ENCODE data around the gene FOXL3. TPM values are rescaled to one million over a fixed set of nuclear protein-coding genes. Genes with fewer than 3 reads are reported as not detected.

The FOXL3 gene
- total and polyA plus RNA-seq, 12 donors: not detected

- TF ChIP-seq, protein P1, sequence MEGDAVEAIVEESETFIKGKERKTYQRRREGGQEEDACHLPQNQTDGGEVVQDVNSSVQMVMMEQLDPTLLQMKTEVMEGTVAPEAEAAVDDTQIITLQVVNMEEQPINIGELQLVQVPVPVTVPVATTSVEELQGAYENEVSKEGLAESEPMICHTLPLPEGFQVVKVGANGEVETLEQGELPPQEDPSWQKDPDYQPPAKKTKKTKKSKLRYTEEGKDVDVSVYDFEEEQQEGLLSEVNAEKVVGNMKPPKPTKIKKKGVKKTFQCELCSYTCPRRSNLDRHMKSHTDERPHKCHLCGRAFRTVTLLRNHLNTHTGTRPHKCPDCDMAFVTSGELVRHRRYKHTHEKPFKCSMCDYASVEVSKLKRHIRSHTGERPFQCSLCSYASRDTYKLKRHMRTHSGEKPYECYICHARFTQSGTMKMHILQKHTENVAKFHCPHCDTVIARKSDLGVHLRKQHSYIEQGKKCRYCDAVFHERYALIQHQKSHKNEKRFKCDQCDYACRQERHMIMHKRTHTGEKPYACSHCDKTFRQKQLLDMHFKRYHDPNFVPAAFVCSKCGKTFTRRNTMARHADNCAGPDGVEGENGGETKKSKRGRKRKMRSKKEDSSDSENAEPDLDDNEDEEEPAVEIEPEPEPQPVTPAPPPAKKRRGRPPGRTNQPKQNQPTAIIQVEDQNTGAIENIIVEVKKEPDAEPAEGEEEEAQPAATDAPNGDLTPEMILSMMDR (IDR thresholded peaks at IDR 0.05): peak in 7 of 9 donors; percentile 28 to 55 (median 38)
- ATAC-seq (peak in 5 of 8 donors; percentile 13 to 58 (median 35)), DNase-seq (no peak)
- no peaks in the 10 kb centered on the region for H3K4me1 ChIP-seq
- H3K36me3 ChIP-seq: no peaks in the 10 kb centered on the region
- H3K27me3 ChIP-seq: no peaks in the 10 kb centered on the region
- H3K9me3 ChIP-seq: peaks cover 0 to 16% (median 0%) of the 10 kb centered on the region in 11 donors
- intact Hi-C loops (cut with DNase I): no loop called here
- H3K27ac ChIP-seq: no peak overlapping the region
- H3K4me3 ChIP-seq: no peak overlapping the region
- WGBS, 2 donors: 79 to 84% methylated on average over 45 of the region's 45 CpGs
These were observed 22.8 kb upstream of the FOXL3 start for GRCh38 chr7:266851-267840.

- no peaks in the 10 kb centered on the region for H3K4me1 ChIP-seq
- no peak overlapping the region for H3K4me3 ChIP-seq
- no peak overlapping the region for H3K27ac ChIP-seq
- H3K36me3 ChIP-seq: no peaks in the 10 kb centered on the region
- intact Hi-C loops (cut with DNase I): no loop called here
- TF ChIP-seq, protein P1 (IDR thresholded peaks at IDR 0.05): no peak
- ATAC-seq: no peak
- peaks cover 0 to 20% (median 11%) of the 10 kb centered on the region in 11 donors for H3K9me3 ChIP-seq
- no peak for DNase-seq
- 82 to 86% methylated on average over 12 of the region's 12 CpGs for WGBS, 2 donors
- H3K27me3 ChIP-seq: no peaks in the 10 kb centered on the region
These were observed 21.0 kb upstream of the FOXL3 start for GRCh38 chr7:268991-269390.

- H3K27ac ChIP-seq: no peak overlapping the region
- H3K4me3 ChIP-seq: no peak overlapping the region
- WGBS, 2 donors: 84% methylated on average over 11 of the region's 11 CpGs
- intact Hi-C loops (cut with DNase I): no loop called here
- H3K27me3 ChIP-seq: no peaks in the 10 kb centered on the region
- DNase-seq (no peak), ATAC-seq (no peak)
- no peaks in the 10 kb centered on the region for H3K4me1 ChIP-seq
- TF ChIP-seq, protein P1 (IDR thresholded peaks at IDR 0.05): no peak
- no peaks in the 10 kb centered on the region for H3K36me3 ChIP-seq
- peaks cover 0 to 27% (median 9%) of the 10 kb centered on the region in 11 donors for H3K9me3 ChIP-seq
These were observed 20.2 kb upstream of the FOXL3 start for GRCh38 chr7:269721-270120.

DNA sequence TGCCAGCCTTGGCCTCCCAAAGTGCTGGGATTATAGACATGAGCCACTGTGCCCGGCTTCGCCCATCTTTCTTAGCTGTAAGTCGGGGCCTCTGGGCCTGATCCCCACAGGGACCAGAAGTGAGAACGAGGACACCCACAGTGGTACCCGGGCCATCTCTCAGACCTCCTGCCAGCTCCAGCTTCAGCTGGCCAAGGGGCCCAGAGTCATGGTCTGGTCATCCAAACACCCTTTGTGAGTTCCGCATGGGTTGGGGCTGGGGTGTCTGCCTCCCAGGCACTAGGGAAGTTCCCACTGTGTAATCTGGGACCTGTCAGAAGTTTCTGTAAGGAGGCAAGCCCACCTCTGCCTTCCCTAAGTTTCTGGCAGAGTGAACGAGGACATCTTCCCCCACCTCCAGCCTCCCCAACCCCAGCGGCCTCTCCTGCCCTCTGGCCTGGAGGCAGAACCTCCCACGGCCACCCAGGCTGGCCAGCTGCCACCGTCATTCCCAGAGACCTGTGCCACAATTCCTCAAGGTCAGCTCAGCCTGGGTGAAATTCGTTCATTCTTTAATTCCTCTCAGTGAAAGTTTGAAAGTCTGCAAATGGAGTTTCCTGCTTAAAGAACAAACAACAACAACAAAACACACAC lies 19.5 kb upstream of the FOXL3 start:
- peaks cover 0 to 29% (median 9%) of the 10 kb centered on the region in 11 donors for H3K9me3 ChIP-seq
- no peak overlapping the region for H3K27ac ChIP-seq
- no peaks in the 10 kb centered on the region for H3K36me3 ChIP-seq
- ATAC-seq (no peak), DNase-seq (no peak)
- no peak overlapping the region for H3K4me3 ChIP-seq
- intact Hi-C loops (cut with DNase I): no loop called here
- 77 to 78% methylated on average over 11 of the region's 11 CpGs for WGBS, 2 donors
- TF ChIP-seq, protein P1 (IDR thresholded peaks at IDR 0.05): no peak
- H3K4me1 ChIP-seq: no peaks in the 10 kb centered on the region
- H3K27me3 ChIP-seq: no peaks in the 10 kb centered on the region
